H9 (cell line): Measurements from ENCODE around the gene HS3ST1. TPM values are rescaled to one million over a fixed set of nuclear protein-coding genes. Genes with fewer than 3 reads are reported as not detected.

Source experiments
- DNase-seq: peaks from one replicate; pipeline ENCODE4 v3.0.0-alpha.2; 2017
- H2AFZ ChIP-seq: one replicate; pipeline ENCODE4 v1.6.1; 2013; ENCODE audit warnings: mild to moderate bottlenecking, low read length, control low read depth, moderate library complexity
- H2AK5ac ChIP-seq: 2 replicates; pipeline ENCODE4 v1.6.1; 2013; ENCODE audit warnings: low read length, control low read depth, mixed read lengths; ENCODE audit not compliant: insufficient read length
- H2BK120ac ChIP-seq: one replicate; pipeline ENCODE4 v1.6.1; 2013; ENCODE audit warnings: low read depth, mild to moderate bottlenecking, low read length, control low read depth, inconsistent platforms; ENCODE audit not compliant: poor library complexity, severe bottlenecking
- H2BK12ac ChIP-seq: 2 replicates; pipeline ENCODE4 v1.6.1; 2013; ENCODE audit warnings: low read length, control low read depth, mixed read lengths, low read depth; ENCODE audit not compliant: insufficient read length
- H2BK15ac ChIP-seq: 2 replicates; pipeline ENCODE4 v1.6.1; 2013; ENCODE audit warnings: low read depth, low read length, control low read depth
- H2BK20ac ChIP-seq: one replicate; pipeline ENCODE4 v1.6.1; 2013; ENCODE audit warnings: low read depth, mild to moderate bottlenecking, low read length, control low read depth, inconsistent platforms; ENCODE audit not compliant: poor library complexity, severe bottlenecking
- H2BK5ac ChIP-seq: 2 replicates; pipeline ENCODE4 v1.6.1; 2013; ENCODE audit warnings: low read length, control low read depth, mixed read lengths; ENCODE audit not compliant: insufficient read length
- H3K14ac ChIP-seq: 2 replicates; pipeline ENCODE4 v1.6.1; 2013; ENCODE audit warnings: low read length, control low read depth; ENCODE audit not compliant: insufficient read depth
- H3K18ac ChIP-seq: 2 replicates; pipeline ENCODE4 v1.6.1; 2013; ENCODE audit warnings: low read depth, mild to moderate bottlenecking, mixed read lengths, low read length, control low read depth; ENCODE audit not compliant: insufficient read length
- H3K23ac ChIP-seq: 2 replicates; pipeline ENCODE4 v1.6.1; 2013; ENCODE audit warnings: low read length, control low read depth, mixed read lengths, low read depth; ENCODE audit not compliant: insufficient read length
- H3K23me2 ChIP-seq: 2 replicates; pipeline ENCODE4 v1.6.1; 2013; ENCODE audit warnings: low read depth, mild to moderate bottlenecking, mixed read lengths, low read length, control low read depth; ENCODE audit not compliant: insufficient read length, poor library complexity, severe bottlenecking
- H3K27ac ChIP-seq: 2 replicates; pipeline ENCODE4 v1.5.1; 2013; ENCODE audit warnings: low read length, control low read depth, mixed read lengths, low read depth; ENCODE audit not compliant: insufficient read length
- H3K27me3 ChIP-seq: 2 replicates; pipeline ENCODE4 v1.6.1; 2013; ENCODE audit warnings: low read length, control low read depth, inconsistent platforms; ENCODE audit not compliant: insufficient read depth
- H3K4ac ChIP-seq: 2 replicates; pipeline ENCODE4 v1.6.1; 2013; ENCODE audit warnings: low read depth, mild to moderate bottlenecking, control low read depth, inconsistent platforms, low read length, moderate library complexity
- H3K4me1 ChIP-seq: 2 replicates; pipeline ENCODE4 v1.6.1; 2013; ENCODE audit warnings: low read length, control low read depth, inconsistent platforms; ENCODE audit not compliant: insufficient read depth
- H3K4me2 ChIP-seq: 2 replicates; pipeline ENCODE4 v1.6.1; 2013; ENCODE audit warnings: low read length, control low read depth, mixed read lengths; ENCODE audit not compliant: insufficient read length, insufficient read depth
- H3K56ac ChIP-seq: 2 replicates; pipeline ENCODE4 v1.6.1; 2013; ENCODE audit warnings: low read depth, mild to moderate bottlenecking, mixed read lengths, low read length, control low read depth; ENCODE audit not compliant: insufficient read length
- H3K79me1 ChIP-seq: 2 replicates; pipeline ENCODE4 v1.6.1; 2013; ENCODE audit warnings: low read depth, mild to moderate bottlenecking, moderate library complexity, low read length, control low read depth, inconsistent platforms; ENCODE audit not compliant: insufficient read depth, poor library complexity, severe bottlenecking
- H3K79me2 ChIP-seq: 2 replicates; pipeline ENCODE4 v1.6.1; 2013; ENCODE audit warnings: low read length, control low read depth, inconsistent platforms; ENCODE audit not compliant: insufficient read depth
- H3K9ac ChIP-seq: 2 replicates; pipeline ENCODE4 v1.6.1; 2013; ENCODE audit warnings: low read length, control low read depth, mixed read lengths; ENCODE audit not compliant: insufficient read length; ENCODE audit errors: extremely low read depth
- H3K9me3 ChIP-seq: one replicate; pipeline ENCODE4 v1.6.1; 2013; ENCODE audit warnings: low read depth, low read length, inconsistent platforms; ENCODE audit not compliant: control insufficient read depth
- H3T11ph ChIP-seq: one replicate; pipeline ENCODE4 v1.6.1; 2013; ENCODE audit warnings: mild to moderate bottlenecking, low read length, control low read depth, inconsistent platforms
- H4K20me1 ChIP-seq: one replicate; pipeline ENCODE4 v1.6.1; 2013; ENCODE audit not compliant: control insufficient read depth, insufficient read length, insufficient read depth
- H4K5ac ChIP-seq: 2 replicates; pipeline ENCODE4 v1.6.1; 2013; ENCODE audit warnings: low read depth, mild to moderate bottlenecking, mixed read lengths, low read length, control low read depth; ENCODE audit not compliant: insufficient read length
- H4K8ac ChIP-seq: replicated peaks from 2 replicates; pipeline ENCODE4 v1.6.1; 2013; ENCODE audit warnings: low read length, control low read depth, mixed read lengths, low read depth; ENCODE audit not compliant: insufficient read length
- H4K91ac ChIP-seq: 2 replicates; pipeline ENCODE4 v1.6.1; 2013; ENCODE audit warnings: low read depth, mild to moderate bottlenecking, moderate library complexity, mixed read lengths, low read length, control low read depth; ENCODE audit not compliant: insufficient read length
- H3K27ac Mint-ChIP-seq, 3 experiments: 2 replicates in 2 of 3; 3 replicates in 1 of 3; pipeline ENCODE4 v1.8.0; 2020 to 2021; ENCODE audit warnings: mixed read lengths in 3 of 3, mild to moderate bottlenecking in 1 of 3, moderate library complexity in 1 of 3
- H3K27me3 Mint-ChIP-seq: 2 replicates; pipeline ENCODE4 v1.8.0; 2021; ENCODE audit warnings: low read depth, mild to moderate bottlenecking, moderate library complexity, mixed read lengths
- H3K36me3 Mint-ChIP-seq, 3 experiments: 2 replicates in 2 of 3; 3 replicates in 1 of 3; pipeline ENCODE4 v1.8.0; 2020 to 2021; ENCODE audit warnings: low read depth in 3 of 3, mixed read lengths in 3 of 3; ENCODE audit not compliant: insufficient read depth in 1 of 3
- H3K4me1 Mint-ChIP-seq, 2 experiments: 2 replicates each; pipeline ENCODE4 v1.8.0; 2020; ENCODE audit warnings: mixed read lengths in 2 of 2
- H3K4me3 Mint-ChIP-seq, 2 experiments: 2 replicates in 1 of 2; 3 replicates in 1 of 2; pipeline ENCODE4 v1.8.0; 2020 to 2021; ENCODE audit warnings: mild to moderate bottlenecking in 2 of 2, mixed read lengths in 2 of 2, moderate library complexity in 1 of 2
- H3K9me3 Mint-ChIP-seq, 2 experiments: 2 replicates in 1 of 2; 3 replicates in 1 of 2; pipeline ENCODE4 v1.8.0; 2020; ENCODE audit warnings: mild to moderate bottlenecking in 2 of 2, mixed read lengths in 2 of 2, moderate library complexity in 1 of 2
- CTCF ChIP-seq: fragments of 200-600 bp; sonication (generic); conservative IDR thresholded peaks from 3 replicates; pipeline ENCODE4 v1.8.0; 2021; ENCODE audit warnings: antibody characterized with exemption, mild to moderate bottlenecking
- WGBS: extraction: QIAGEN DNeasy Blood & Tissue Kit; methylation state at CpG from one replicate; pipeline ENCODE4 v1.1.7; 2013; ENCODE audit warnings: missing lambda C conversion rate, low lambda C conversion rate, mixed read lengths; ENCODE audit not compliant: insufficient read length; ENCODE audit errors: extremely low coverage; 5-methylcytosine and 5-hydroxymethylcytosine counted together
- total RNA-seq: library from RNA; stranded (reverse); gene quantifications from 2 replicates; pipeline ENCODE4 v1.2.1, GENCODE V29; 2021

HS3ST1 gene
- total RNA-seq, 1 experiment from 2014 or later, result 0.04 TPM

- TF ChIP-seq CTCF, result no peak
- H3K27ac Mint-ChIP-seq, result no peak overlapping the region
- no peak for DNase-seq
- no peaks in the 10 kb centered on the region for H3K79me1 ChIP-seq
- H3K9me3 ChIP-seq, result no peaks in the 10 kb centered on the region
- H2BK20ac ChIP-seq, result no peak overlapping the region
- no peak overlapping the region for H3K56ac ChIP-seq
- H3K4ac ChIP-seq, result no peak overlapping the region
- H3K23me2 ChIP-seq, result no peaks in the 10 kb centered on the region
- H4K8ac ChIP-seq, result no peak overlapping the region
- no peak overlapping the region for H3K4me2 ChIP-seq
- H2BK15ac ChIP-seq, result no peak overlapping the region
- no peak overlapping the region for H3K9ac ChIP-seq
- no peak overlapping the region for H3K23ac ChIP-seq
- no peaks in the 10 kb centered on the region for H3K27me3 Mint-ChIP-seq
- no peak overlapping the region for H3K4me3 Mint-ChIP-seq
- no peaks in the 10 kb centered on the region for H3K9me3 Mint-ChIP-seq
- no peak overlapping the region for H4K5ac ChIP-seq
- H2AK5ac ChIP-seq, result no peak overlapping the region
- H3K27me3 ChIP-seq, result no peaks in the 10 kb centered on the region
- H3K4me1 Mint-ChIP-seq, result peaks cover 6 to 7% of the 10 kb centered on the region in 2 experiments
- no CpG with 5 or more reads among the region's 2 CpGs for WGBS
- no peak overlapping the region for H4K91ac ChIP-seq
- no peak overlapping the region for H2BK120ac ChIP-seq
- no peak overlapping the region for H3K14ac ChIP-seq
- H2BK5ac ChIP-seq, result no peak overlapping the region
- H3T11ph ChIP-seq, result no peak overlapping the region
- H3K18ac ChIP-seq, result no peak overlapping the region
- no peaks in the 10 kb centered on the region; the same call in 1 of the 2 replicates for H3K4me1 ChIP-seq
- H2BK12ac ChIP-seq, result no peak overlapping the region
- no peak overlapping the region for H2AFZ ChIP-seq
- no peak overlapping the region for H3K27ac ChIP-seq
- no peaks in the 10 kb centered on the region for H3K79me2 ChIP-seq
- no peaks in the 10 kb centered on the region for H4K20me1 ChIP-seq
- no peaks in the 10 kb centered on the region for H3K36me3 Mint-ChIP-seq
These were observed 11.1 kb upstream of the HS3ST1 start for GRCh38 chr4:11439836-11440235.
